Measurements from ENCODE around the gene CREBZF. TPM values are rescaled to one million over a fixed set of nuclear protein-coding genes. Genes with fewer than 3 reads are reported as not detected.

The CREBZF gene
- total and polyA plus RNA-seq, 8 donors, result 13.7 to 41.6 (median 21.3) TPM

GRCh38 chr11:85705800-85706199, 40.9 kb upstream of the CREBZF start:
- Histone ChIP-seq H3K4me3 (no peak overlapping the region), H3K36me3 (no peaks in the 10 kb centered on the region), H3K9me3 (no peaks in the 10 kb centered on the region), H3K4me1 (no peaks in the 10 kb centered on the region), H3K27me3 (no peaks in the 10 kb centered on the region), H3K27ac (no peak overlapping the region)
- DNase-seq (no peak), ATAC-seq (no peak), FAIRE-seq (no peak)
- intact Hi-C loops (cut with DNase I), result no loop called here
- TF ChIP-seq CTCF (IDR thresholded peaks at IDR 0.05), result no peak

- Histone ChIP-seq H3K27me3 (no peaks in the 10 kb centered on the region), H3K27ac (no peak overlapping the region), H3K9me3 (no peaks in the 10 kb centered on the region), H3K4me3 (no peak overlapping the region), H3K36me3 (no peaks in the 10 kb centered on the region), H3K4me1 (no peaks in the 10 kb centered on the region)
- no peak for ATAC-seq
- intact Hi-C loops (cut with DNase I), result no loop called here
- no peak for DNase-seq
- TF ChIP-seq CTCF (IDR thresholded peaks at IDR 0.05), result no peak
- 95 to 98% methylated on average over 3 of the region's 3 CpGs for WGBS, 2 donors
- no peak for FAIRE-seq
Measured at GRCh38 chr11:85704967-85705366, 40.0 kb upstream of the CREBZF start.

- TF ChIP-seq CTCF (IDR thresholded peaks at IDR 0.05), result no peak
- FAIRE-seq (no peak), DNase-seq (no peak), ATAC-seq (no peak)
- H3K27me3 ChIP-seq, result no peaks in the 10 kb centered on the region
- H3K36me3 ChIP-seq, result no peaks in the 10 kb centered on the region
- intact Hi-C loops (cut with DNase I), result loop anchor here in 1 of 3 donors (10.0 kb wide), 1 partner anchor 585 kb away; no protein-coding TSS in a partner anchor
- no peaks in the 10 kb centered on the region for H3K9me3 ChIP-seq
- no peaks in the 10 kb centered on the region for H3K4me1 ChIP-seq
- H3K4me3 ChIP-seq, result no peak overlapping the region
- 86 to 87% methylated on average over 2 of the region's 2 CpGs for WGBS, 2 donors
- no peak overlapping the region for H3K27ac ChIP-seq
Measured at GRCh38 chr11:85699957-85700741, 35.2 kb upstream of the CREBZF start.

- no peaks in the 10 kb centered on the region for H3K36me3 ChIP-seq
- H3K4me3 ChIP-seq, result no peak overlapping the region
- WGBS, 2 donors, result 64 to 70% methylated on average over 1 of the region's 1 CpG
- no peaks in the 10 kb centered on the region for H3K4me1 ChIP-seq
- H3K27me3 ChIP-seq, result no peaks in the 10 kb centered on the region
- ATAC-seq (no peak), DNase-seq (no peak), FAIRE-seq (no peak)
- no peaks in the 10 kb centered on the region for H3K9me3 ChIP-seq
- intact Hi-C loops (cut with DNase I), result loop anchor here in 1 of 3 donors (10.0 kb wide), 1 partner anchor 587 kb away; no protein-coding TSS in a partner anchor
- no peak for TF ChIP-seq CTCF (IDR thresholded peaks at IDR 0.05)
- no peak overlapping the region for H3K27ac ChIP-seq
Measured at GRCh38 chr11:85698195-85698594, 33.3 kb upstream of the CREBZF start.

GRCh38 chr11:85697747-85698146, 32.8 kb upstream of the CREBZF start:
- no peak for DNase-seq
- TF ChIP-seq CTCF (IDR thresholded peaks at IDR 0.05), result no peak
- intact Hi-C loops (cut with DNase I), result loop anchor here in 1 of 3 donors (10.0 kb wide), 1 partner anchor 587 kb away; no protein-coding TSS in a partner anchor
- Histone ChIP-seq H3K27ac (no peak overlapping the region), H3K27me3 (no peaks in the 10 kb centered on the region), H3K36me3 (no peaks in the 10 kb centered on the region), H3K4me1 (no peaks in the 10 kb centered on the region), H3K9me3 (no peaks in the 10 kb centered on the region), H3K4me3 (no peak overlapping the region)
- FAIRE-seq, result no peak
- WGBS, 2 donors, result 79 to 87% methylated on average over 2 of the region's 2 CpGs
- ATAC-seq, result no peak
